Stimulated activated CD4-positive, alpha-beta T cell treated with anti-CD3 and anti-CD28 coated beads, Interleukin-12 subunit alpha, Interleukin-12 subunit beta, amount 100 ng/mL, for 48 hours (primary cell): ENCODE measurements around the gene PROSER2.

ENCODE experiments used
- DNase-seq, 3 donors: peaks; one replicate each; pipeline ENCODE4 v3.0.0-alpha.2; 2020; ENCODE audit warnings: low read depth in 2 of 3, low spot score in 1 of 3

The PROSER2 gene

GRCh38 chr10:11799736-11800080, 23.4 kb upstream of the PROSER2 start:
- DNase-seq = no peak

GRCh38 chr10:11804336-11804735, 18.8 kb upstream of the PROSER2 start:
- DNase-seq = no peak

GRCh38 chr10:11805792-11806191, 17.4 kb upstream of the PROSER2 start:
- DNase-seq = no peak

DNA sequence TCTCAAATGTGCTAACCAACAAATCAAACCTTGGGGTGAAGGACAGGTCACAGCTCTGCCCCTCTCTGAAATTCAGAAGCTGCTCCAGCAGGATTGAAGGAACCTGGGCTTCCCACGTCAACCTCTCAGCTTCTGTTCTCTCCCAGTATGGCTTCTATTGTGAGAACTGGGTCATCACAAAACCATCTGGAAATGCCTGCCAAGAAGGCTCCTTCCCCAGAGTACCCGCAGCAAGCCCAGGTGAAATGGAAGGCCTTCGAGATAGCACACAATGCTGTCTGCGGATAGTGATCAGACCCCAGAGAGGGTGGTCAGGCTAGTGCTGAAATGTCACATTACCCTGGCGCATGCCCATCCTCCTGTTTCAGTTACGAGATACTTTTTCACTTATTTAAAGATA, 16.4 kb upstream of the PROSER2 start:
- DNase-seq = no peak

DNA sequence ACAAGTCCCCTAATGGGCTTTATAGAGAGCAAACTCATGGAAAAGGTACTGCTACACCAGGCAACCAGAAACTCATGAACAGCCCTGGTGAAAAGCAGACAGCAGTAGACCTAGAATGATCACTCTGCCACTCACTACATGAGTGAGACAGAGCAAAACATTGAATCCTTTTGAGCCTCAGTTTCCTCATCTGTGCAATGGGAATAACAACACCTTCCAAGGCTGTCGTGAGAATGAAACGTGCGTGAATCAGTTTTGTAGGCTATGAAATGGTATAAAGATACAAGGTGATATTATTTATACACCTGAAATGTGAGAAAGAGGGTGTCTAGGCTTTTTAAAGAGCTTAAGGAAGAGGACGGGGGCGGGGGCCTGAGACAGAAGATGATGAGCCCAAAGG, 14.3 kb upstream of the PROSER2 start:
- DNase-seq = no peak

- DNase-seq = no peak
These were observed 12.8 kb upstream of the PROSER2 start for GRCh38 chr10:11810313-11810766.

GRCh38 chr10:11810973-11811372, 12.2 kb upstream of the PROSER2 start:
- DNase-seq = no peak

DNA sequence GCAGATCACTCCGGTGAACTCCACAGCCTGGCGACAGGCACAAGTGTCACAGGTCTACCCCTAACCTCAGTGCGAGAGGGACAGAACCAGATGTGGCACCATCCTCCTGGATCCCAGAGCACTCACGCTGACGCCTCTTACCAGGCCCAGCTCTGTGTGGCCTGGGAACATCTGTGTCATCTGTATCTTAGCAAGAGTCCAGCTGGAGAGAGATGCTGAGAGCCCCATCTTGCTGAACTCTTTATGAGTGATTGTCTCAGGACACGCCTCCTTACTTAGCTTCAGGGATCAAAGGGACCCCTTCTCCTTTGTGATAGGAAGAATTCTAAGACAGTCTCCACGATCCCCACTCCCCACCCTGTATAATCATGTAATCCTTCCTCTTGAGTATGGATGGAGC, 10.0 kb upstream of the PROSER2 start:
- DNase-seq = no peak

- DNase-seq = no peak
These were observed 9.1 kb upstream of the PROSER2 start for GRCh38 chr10:11813855-11814567.

DNA sequence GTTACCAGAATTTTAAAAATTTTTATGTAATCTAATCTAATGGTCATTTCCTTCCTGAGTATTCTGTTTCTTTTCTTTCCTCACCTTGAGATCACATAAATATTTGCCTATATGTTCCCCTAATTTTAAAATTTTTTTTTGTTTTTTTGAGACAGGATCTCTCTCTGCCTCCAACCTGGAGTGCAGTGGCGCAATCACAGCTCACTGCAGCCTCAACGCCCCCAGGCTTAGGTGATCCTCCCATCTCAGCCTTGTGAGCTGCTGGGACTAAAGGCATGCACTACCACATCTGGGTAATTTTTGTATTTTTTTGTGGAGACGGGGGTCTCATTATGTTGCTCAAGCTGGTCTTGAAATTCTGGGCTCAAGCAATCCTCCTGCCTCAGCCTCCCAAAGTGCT, 4.1 kb upstream of the PROSER2 start:
- DNase-seq = no peak

DNA sequence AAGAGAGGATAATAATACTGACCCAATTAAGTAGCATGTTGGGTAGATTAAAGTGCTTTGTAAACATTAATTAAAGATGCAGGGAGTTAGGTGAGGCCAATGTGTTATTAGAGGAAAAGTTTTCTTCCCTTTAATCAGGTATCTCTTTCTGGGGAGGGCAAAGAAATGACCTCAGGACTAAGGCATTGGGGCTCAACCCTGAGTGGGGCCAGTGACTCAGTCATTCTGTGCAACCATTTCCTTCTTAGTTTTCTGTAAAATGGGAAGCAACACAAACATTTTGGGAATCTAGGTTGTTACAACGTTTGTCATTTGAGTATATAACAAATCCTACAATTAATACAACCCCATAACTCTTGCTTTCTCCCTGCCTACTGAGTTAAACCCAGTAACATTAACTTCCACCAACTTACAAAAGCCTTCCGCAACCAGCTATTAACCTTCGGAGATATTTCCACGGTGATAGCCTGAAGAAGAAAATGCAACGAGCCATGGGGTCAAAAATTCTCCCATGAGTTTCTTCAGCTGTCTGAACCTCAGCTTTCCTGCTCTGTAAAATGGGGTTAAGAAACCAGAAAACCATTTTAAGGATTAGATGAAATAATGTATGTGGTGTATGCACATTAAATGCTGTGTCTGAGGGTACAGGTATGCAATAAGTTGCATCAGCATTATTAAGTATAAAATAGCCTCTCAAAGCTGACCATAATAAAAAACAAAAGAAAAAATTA, 965 bp upstream of the PROSER2 start:
- no peak for DNase-seq

GRCh38 chr10:11822809-11823121, 391 bp upstream of the PROSER2 start:
- DNase-seq = no peak

- DNase-seq = no peak
These were observed 812 bp downstream of the PROSER2 start for GRCh38 chr10:11823989-11824346.

GRCh38 chr10:11824376-11824775, 1.2 kb downstream of the PROSER2 start:
- no peak for DNase-seq

DNA sequence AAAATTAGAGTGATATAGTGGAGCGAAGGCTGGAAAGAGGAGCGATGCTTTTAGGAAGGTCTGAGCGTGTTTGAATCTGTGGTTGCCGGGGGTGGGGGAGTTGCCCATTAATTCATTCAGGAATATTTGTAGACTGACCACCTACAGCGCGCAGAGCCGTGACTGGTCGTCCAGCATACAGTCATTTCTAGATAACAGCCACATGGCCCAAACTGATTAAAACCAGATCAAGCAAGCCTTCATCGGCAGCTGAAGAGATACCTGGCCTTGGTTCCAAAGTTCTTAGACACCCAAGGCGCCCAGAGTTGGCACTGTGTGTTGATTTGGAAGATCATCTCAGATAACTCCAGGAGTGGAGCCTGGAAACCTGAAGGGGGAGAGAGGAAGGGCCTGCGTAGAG, 1.7 kb downstream of the PROSER2 start:
- no peak for DNase-seq

DNA sequence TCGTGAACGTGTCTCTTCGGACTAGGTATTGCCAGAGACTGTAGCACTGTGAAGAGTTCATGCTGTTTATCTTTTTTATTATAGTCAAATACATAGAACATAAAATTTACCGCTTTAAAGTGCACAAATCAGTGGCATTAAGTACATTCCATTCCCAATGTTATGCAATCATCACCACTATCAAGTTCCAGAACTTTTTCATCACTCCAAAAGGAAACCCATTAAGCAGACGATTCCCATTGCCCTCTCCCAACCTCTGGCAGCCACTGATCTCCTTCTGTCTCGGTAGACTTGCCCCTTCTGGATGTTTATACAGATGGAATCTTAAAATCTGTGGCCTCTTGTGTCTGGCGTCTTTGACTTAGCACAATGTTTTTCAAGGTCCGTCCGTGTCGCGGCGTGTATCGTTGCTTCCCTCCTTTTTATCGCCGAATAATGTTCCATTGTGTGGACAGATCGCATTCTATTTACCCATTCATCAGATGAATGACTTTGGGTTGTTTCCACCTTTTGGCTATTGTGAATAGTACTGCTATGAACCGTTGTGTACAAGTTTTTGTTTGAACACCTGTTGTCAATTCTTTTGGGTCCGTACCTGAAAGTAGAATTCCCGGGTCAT, 2.7 kb downstream of the PROSER2 start:
- DNase-seq = no peak

GRCh38 chr10:11827006-11827405, 3.9 kb downstream of the PROSER2 start:
- DNase-seq = no peak

DNA sequence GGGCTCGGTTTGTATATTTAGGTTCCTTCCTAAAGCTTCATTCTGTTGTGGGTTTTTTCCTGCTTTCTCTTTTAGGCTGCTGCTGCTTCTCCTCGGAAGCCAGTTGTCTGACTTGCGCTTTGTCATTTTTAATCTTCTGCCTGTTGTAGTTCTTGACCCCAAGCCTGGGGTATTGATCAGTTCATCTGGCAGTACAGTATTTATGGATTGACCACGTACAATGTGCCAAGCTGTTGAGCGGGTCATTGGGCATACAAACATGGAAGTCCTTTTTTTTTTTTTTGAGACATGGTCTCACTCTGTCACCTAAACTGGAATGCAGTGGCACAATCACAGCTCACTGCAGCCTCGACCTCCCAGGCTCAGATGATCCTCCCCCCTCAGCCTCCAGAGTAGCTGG, 4.3 kb downstream of the PROSER2 start:
- no peak for DNase-seq

GRCh38 chr10:11828682-11829284, 5.6 kb downstream of the PROSER2 start:
- no peak for DNase-seq

DNA sequence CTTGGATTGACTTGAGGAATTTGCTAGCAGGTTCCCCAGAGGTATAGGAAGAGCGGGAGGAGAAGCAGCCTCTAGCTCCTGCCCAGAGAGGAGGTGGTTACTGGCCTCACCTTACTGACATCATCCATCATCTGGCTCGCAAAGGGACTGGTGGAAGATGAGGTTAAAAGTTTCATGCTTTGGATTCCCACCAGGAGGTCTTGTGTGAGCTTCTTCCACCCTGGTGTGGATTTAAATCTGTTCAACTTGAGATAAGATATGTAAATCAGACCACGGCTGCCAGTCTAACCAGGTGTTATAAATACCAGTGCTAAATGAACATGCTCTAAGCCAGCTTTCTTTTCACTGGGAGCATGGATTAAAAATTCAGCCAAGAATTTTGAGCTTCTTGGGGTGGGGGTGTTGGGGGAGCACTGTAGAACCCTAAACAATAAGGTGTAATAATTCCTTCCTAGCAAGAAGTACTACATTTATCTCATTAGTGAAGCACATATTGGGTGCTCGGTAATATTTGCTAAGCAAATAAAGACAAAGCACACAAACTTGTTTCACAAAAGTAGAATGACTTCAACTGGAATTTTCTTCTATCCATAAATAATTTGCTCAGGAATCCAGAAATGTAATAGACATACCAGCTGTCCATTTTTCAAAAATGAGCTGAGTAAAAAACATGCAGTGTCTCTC, 7.8 kb downstream of the PROSER2 start:
- DNase-seq = no peak

DNA sequence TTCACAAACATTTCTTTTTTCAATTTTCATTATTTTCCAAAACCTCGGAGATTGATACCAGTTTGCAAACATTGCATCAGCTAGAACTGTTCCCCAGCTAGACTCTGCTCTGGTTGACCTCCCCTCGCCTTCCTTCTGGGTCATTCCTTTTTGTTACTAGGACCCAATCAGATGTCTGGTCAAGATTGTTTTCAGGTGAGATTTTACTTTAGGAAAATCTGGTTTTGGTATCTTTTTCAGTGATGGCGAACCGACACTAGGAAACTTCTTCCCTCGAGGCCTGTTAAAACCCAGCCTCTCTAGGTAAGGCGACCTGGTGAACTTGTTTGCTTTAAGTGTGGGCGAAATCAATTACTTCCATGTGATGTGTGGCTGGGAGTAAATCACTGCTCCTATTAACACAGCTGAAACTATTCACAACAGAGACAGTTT, 8.4 kb downstream of the PROSER2 start:
- no peak for DNase-seq

DNA sequence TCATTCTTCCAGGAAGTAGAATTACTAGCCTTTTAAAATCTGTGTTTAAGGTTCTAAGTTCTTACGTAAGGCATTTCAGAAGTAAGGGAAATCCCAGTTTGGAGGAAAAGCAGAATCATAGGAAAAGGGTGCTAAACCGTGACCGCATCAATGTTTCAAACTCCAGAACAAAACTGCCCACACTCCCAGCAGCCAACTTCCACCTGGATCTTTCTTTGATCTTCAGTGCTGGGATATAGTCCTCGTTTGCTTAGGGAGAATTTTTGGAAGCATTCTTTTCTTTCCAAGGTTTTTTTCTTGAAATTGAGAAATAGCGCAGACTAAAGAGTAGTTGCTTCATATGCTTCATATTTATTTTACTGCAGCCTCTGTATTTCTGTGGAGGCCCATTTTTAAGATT, 8.9 kb downstream of the PROSER2 start:
- no peak for DNase-seq
